Smooth muscle cell (in vitro differentiated cells): Measurements from ENCODE around the gene NR2E1. TPM values are rescaled to one million over a fixed set of nuclear protein-coding genes. Genes with fewer than 3 reads are reported as not detected.
A peak's percentile ranks its signal among the peaks of the same experiment; 100 is the strongest.

Experiments
- DNase-seq: peaks from one replicate; lab custom pipeline; 2025; ENCODE audit not compliant: unreplicated experiment; lab: John Stamatoyannopoulos, UW
- H2AFZ ChIP-seq: fragments of 200-600 bp; sonication (generic); 2 replicates; pipeline ENCODE4 v1.6.0; 2016; ENCODE audit warnings: antibody characterized with exemption, low read depth, mild to moderate bottlenecking
- H3F3A ChIP-seq: fragments of 200-600 bp; sonication (generic); 2 replicates; pipeline ENCODE4 v1.6.0; 2017; ENCODE audit warnings: antibody characterized with exemption, low read depth
- H3K27ac ChIP-seq: fragments of 200-600 bp; sonication (generic); 2 replicates; pipeline ENCODE4 v1.5.1; 2016; ENCODE audit warnings: low read depth, mild to moderate bottlenecking
- H3K27me3 ChIP-seq: fragments of 200-600 bp; sonication (generic); 2 replicates; pipeline ENCODE4 v1.6.1; 2016; ENCODE audit warnings: low read depth, mild to moderate bottlenecking
- H3K36me3 ChIP-seq: fragments of 200-600 bp; sonication (generic); 2 replicates; pipeline ENCODE4 v1.5.1; 2016; ENCODE audit warnings: low read depth
- H3K4me1 ChIP-seq: fragments of 200-600 bp; sonication (generic); 2 replicates; pipeline ENCODE4 v1.5.1; 2016; ENCODE audit warnings: low read depth
- H3K4me2 ChIP-seq: fragments of 200-600 bp; sonication (generic); 2 replicates; pipeline ENCODE4 v1.6.0; 2016; ENCODE audit warnings: mild to moderate bottlenecking
- H3K4me3 ChIP-seq: fragments of 200-600 bp; sonication (generic); 2 replicates; pipeline ENCODE4 v1.5.1; 2016; ENCODE audit warnings: mild to moderate bottlenecking
- H3K79me2 ChIP-seq: fragments of 200-600 bp; sonication (generic); 2 replicates; pipeline ENCODE4 v1.6.0; 2016; ENCODE audit warnings: low read depth, mild to moderate bottlenecking
- H3K9ac ChIP-seq: fragments of 200-600 bp; sonication (generic); 2 replicates; pipeline ENCODE4 v1.6.0; 2016; ENCODE audit warnings: low read depth
- H3K9me3 ChIP-seq: fragments of 200-600 bp; sonication (generic); replicated peaks from 2 replicates; pipeline ENCODE4 v1.5.1; 2016; ENCODE audit warnings: low read depth
- H4K20me1 ChIP-seq: fragments of 200-600 bp; sonication (generic); 2 replicates; pipeline ENCODE4 v1.6.0; 2016; ENCODE audit warnings: low read depth
- WGBS: methylation state at CpG from one replicate; pipeline ENCODE4 v1.1.7; 2016; ENCODE audit warnings: low lambda C conversion rate; 5-methylcytosine and 5-hydroxymethylcytosine counted together
- polyA plus RNA-seq: library from polyadenylated mRNA; unstranded; fragments of >200 nt; fragmentation: Nextera tagmentation; extraction: Ambion mirVana; gene quantifications from 2 replicates; pipeline ENCODE4 v1.2.1, GENCODE V29; 2016
- total RNA-seq: library from RNA; depleted of rRNA; stranded (reverse); fragments of >200 nt; gene quantifications from 2 replicates; pipeline ENCODE4 v1.2.3, GENCODE V29; 2014
- TF ChIP-seq, protein P1 (sequence below): fragments of 200-600 bp; sonication (generic); IDR thresholded peaks from 2 replicates; pipeline ENCODE4 v1.5.1; 2017; ENCODE audit warnings: borderline replicate concordance, mild to moderate bottlenecking, antibody characterized with exemption; ENCODE audit not compliant: insufficient read depth, poor library complexity, severe bottlenecking

The NR2E1 gene
- total and polyA plus RNA-seq, 2 experiments from 2014 or later = not detected

GRCh38 chr6:108175176-108175591 lies 9.4 kb downstream of the NR2E1 start:
- TF ChIP-seq, protein P1, sequence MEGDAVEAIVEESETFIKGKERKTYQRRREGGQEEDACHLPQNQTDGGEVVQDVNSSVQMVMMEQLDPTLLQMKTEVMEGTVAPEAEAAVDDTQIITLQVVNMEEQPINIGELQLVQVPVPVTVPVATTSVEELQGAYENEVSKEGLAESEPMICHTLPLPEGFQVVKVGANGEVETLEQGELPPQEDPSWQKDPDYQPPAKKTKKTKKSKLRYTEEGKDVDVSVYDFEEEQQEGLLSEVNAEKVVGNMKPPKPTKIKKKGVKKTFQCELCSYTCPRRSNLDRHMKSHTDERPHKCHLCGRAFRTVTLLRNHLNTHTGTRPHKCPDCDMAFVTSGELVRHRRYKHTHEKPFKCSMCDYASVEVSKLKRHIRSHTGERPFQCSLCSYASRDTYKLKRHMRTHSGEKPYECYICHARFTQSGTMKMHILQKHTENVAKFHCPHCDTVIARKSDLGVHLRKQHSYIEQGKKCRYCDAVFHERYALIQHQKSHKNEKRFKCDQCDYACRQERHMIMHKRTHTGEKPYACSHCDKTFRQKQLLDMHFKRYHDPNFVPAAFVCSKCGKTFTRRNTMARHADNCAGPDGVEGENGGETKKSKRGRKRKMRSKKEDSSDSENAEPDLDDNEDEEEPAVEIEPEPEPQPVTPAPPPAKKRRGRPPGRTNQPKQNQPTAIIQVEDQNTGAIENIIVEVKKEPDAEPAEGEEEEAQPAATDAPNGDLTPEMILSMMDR = no peak
- no peaks in the 10 kb centered on the region for H4K20me1 ChIP-seq
- H3K9me3 ChIP-seq = no peaks in the 10 kb centered on the region
- H3K27me3 ChIP-seq = peaks cover 100% of the 10 kb centered on the region
- no peak overlapping the region for H3K4me3 ChIP-seq
- H3K9ac ChIP-seq = no peak overlapping the region
- no peak overlapping the region for H3K4me2 ChIP-seq
- 18% methylated on average over 22 of the region's 22 CpGs for WGBS
- H3K79me2 ChIP-seq = no peaks in the 10 kb centered on the region
- DNase-seq = no peak
- H3K27ac ChIP-seq = no peak overlapping the region
- no peaks in the 10 kb centered on the region for H3F3A ChIP-seq
- H3K36me3 ChIP-seq = no peaks in the 10 kb centered on the region
- peaks cover 17% of the 10 kb centered on the region for H3K4me1 ChIP-seq
- H2AFZ ChIP-seq = no peak overlapping the region

- H3K4me1 ChIP-seq = peaks cover 12% of the 10 kb centered on the region
- no peak overlapping the region for H2AFZ ChIP-seq
- H3K79me2 ChIP-seq = no peaks in the 10 kb centered on the region
- peaks cover 100% of the 10 kb centered on the region for H3K27me3 ChIP-seq
- no peak overlapping the region for H3K27ac ChIP-seq
- no peaks in the 10 kb centered on the region for H3F3A ChIP-seq
- TF ChIP-seq, protein P1 = no peak
- H4K20me1 ChIP-seq = no peaks in the 10 kb centered on the region
- DNase-seq = no peak
- H3K36me3 ChIP-seq = no peaks in the 10 kb centered on the region
- H3K9ac ChIP-seq = no peak overlapping the region
- peak overlapping the region; percentile 67 for H3K4me2 ChIP-seq
- no peak overlapping the region for H3K4me3 ChIP-seq
- 2% methylated on average over 38 of the region's 38 CpGs for WGBS
- no peaks in the 10 kb centered on the region for H3K9me3 ChIP-seq
These were observed 9.9 kb downstream of the NR2E1 start for GRCh38 chr6:108175592-108176279.

DNA sequence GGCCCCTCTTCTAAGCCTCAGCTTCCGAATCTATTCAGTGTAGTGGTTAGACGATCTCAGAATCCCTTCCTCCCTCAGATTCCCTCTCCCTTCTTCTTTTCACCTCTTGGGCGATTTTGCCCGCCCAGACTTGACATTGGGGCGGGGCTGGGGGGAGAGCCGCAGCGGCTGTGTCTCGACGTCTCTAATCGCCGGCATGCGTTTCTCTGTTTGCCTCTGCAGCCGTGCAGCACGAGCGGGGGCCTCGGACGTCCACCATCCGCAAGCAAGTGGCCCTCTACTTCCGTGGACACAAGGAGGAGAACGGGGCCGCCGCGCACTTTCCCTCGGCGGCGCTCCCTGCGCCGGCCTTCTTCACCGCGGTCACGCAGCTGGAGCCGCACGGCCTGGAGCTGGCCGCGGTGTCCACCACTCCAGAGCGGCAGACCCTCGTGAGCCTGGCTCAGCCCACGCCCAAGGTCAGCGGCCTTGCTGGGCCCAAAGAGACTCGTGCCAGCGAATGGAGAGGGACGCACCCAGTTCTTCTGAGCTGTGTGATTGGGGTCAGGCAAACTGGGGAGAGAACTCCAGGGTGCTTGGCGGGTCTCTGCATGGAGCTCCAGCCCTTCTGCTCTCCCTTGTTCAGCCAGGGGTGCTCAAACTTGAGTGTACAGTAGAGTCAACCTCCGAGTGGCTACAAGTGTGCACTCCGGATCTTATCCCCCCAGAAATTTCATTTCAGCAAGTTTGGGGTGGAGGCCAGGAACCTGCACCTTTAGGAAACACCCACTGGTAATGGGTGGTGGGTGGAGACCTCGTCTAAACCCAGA lies 10.7 kb downstream of the NR2E1 start:
- no peaks in the 10 kb centered on the region for H4K20me1 ChIP-seq
- no peaks in the 10 kb centered on the region for H3K9me3 ChIP-seq
- peaks cover 97% of the 10 kb centered on the region for H3K27me3 ChIP-seq
- WGBS = 9% methylated on average over 46 of the region's 46 CpGs
- H3K4me1 ChIP-seq = peaks cover 8% of the 10 kb centered on the region
- no peaks in the 10 kb centered on the region for H3K79me2 ChIP-seq
- no peak overlapping the region for H3K27ac ChIP-seq
- no peak overlapping the region for H3K9ac ChIP-seq
- no peak overlapping the region for H3K4me3 ChIP-seq
- peak overlapping the region; percentile 67 for H3K4me2 ChIP-seq
- no peak for DNase-seq
- no peak overlapping the region for H2AFZ ChIP-seq
- H3F3A ChIP-seq = no peaks in the 10 kb centered on the region
- no peaks in the 10 kb centered on the region for H3K36me3 ChIP-seq
- TF ChIP-seq, protein P1 = no peak
